GM12878 (cell line): ENCODE results near the gene SH2D5.

ENCODE experiments used
- EZH2 ChIP-seq: IDR thresholded peaks from 2 replicates; pipeline ENCODE4 v1.6.1; 2012; ENCODE audit warnings: low read depth, mild to moderate bottlenecking, control low read depth, inconsistent platforms, low read length, borderline replicate concordance; ENCODE audit not compliant: control insufficient read depth
- POLR2A ChIP-seq: IDR thresholded peaks from 2 replicates; pipeline ENCODE4 v1.6.1; 2011; ENCODE audit warnings: low read depth, mild to moderate bottlenecking, low read length

GRCh38 chr1:20706841-20707240 lies 25.7 kb downstream of the SH2D5 start:
- TF ChIP-seq POLR2A, result no peak
- no peak for TF ChIP-seq EZH2
